ENCODE data around the gene ARHGEF12.

The ARHGEF12 gene

DNA sequence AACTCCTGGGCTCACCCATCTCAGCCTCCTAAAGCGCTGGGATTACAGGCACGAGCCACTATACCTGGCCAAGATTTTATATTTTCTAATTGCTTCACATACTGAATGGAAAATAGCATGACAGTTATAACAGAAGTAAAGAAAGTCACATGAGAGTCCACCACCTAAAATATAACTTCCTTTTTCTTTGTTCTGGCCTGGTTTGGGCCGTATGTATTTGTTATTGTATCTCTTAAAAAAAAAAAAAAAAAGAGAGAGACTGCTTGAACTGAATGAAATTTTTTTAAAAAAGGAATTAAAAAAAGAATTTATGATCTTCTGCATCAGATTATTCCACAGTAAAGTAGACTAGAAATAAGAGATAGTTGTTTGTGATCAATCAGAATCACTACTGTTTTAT is 89.3 kb downstream of the ARHGEF12 start:
- DNase-seq, result no peak

GRCh38 chr11:120430146-120430545 is 93.9 kb downstream of the ARHGEF12 start:
- no peak for DNase-seq

GRCh38 chr11:120431633-120432032 is 95.4 kb downstream of the ARHGEF12 start:
- DNase-seq, result no peak

GRCh38 chr11:120432056-120433018 is 96.1 kb downstream of the ARHGEF12 start:
- DNase-seq, result no peak

DNA sequence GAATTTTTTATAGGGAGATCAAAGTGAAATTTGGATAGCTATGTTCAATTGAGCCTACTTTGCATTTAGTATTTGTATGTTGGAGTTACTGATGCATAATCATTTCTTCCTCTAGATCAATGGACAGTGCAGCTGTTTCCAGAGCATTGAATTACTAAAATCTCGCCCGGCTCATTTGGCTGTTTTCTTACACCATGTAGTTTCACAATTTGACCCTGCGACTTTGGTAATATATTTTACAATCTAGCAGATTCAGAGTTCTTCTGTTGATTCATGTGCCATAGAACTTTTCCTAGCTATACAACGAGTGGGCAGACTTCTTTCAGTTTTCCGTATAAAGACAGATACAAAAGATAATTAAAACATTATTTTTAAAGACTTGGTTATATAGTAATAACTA is 105.4 kb downstream of the ARHGEF12 start:
- no peak for DNase-seq

- no peak for DNase-seq
These were observed 105.8 kb downstream of the ARHGEF12 start for GRCh38 chr11:120442031-120442430.

- DNase-seq, result no peak
These were observed 110.6 kb downstream of the ARHGEF12 start for GRCh38 chr11:120446802-120447201.

GRCh38 chr11:120448240-120448639 is 112.0 kb downstream of the ARHGEF12 start:
- DNase-seq, result no peak

DNA sequence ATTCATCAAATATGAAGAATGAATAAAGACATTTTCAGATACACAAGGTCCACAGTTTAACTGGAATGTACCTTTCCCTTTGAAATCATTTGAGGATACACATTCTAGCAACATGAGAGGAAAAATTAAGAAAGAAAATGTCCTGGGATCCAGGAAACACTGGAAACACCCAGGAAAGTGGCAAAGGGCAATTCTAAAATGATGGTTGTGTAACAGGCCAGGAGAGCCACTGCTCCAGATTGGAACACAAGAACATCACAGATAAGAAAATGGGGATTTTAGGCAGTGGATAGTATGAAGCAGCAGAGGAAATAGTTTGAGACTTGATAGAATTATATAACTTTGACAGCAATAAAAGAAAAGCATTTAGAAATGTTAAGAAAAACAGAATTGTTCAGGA is 119.3 kb downstream of the ARHGEF12 start:
- DNase-seq, result no peak

- DNase-seq, result no peak
These were observed 121.8 kb downstream of the ARHGEF12 start for GRCh38 chr11:120457996-120458395.

DNA sequence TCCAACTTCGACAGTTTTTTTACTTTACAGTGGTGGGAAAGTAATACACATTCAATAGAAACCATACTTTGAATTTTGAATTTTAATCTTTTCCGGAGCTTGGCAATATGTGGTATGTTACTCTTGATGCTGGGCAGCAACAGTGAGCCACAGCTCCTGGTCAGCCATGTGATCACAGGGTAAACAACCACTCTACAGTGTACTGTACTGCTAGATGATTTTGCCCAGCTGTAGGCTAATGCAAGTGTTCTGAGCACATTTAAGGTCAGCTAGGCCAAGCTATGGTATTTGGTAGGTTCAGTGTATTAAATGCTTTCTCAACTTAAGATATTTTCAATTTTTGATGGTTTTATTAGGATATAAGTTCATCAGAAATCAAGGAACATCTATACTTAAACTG is 126.6 kb downstream of the ARHGEF12 start:
- no peak for DNase-seq

DNA sequence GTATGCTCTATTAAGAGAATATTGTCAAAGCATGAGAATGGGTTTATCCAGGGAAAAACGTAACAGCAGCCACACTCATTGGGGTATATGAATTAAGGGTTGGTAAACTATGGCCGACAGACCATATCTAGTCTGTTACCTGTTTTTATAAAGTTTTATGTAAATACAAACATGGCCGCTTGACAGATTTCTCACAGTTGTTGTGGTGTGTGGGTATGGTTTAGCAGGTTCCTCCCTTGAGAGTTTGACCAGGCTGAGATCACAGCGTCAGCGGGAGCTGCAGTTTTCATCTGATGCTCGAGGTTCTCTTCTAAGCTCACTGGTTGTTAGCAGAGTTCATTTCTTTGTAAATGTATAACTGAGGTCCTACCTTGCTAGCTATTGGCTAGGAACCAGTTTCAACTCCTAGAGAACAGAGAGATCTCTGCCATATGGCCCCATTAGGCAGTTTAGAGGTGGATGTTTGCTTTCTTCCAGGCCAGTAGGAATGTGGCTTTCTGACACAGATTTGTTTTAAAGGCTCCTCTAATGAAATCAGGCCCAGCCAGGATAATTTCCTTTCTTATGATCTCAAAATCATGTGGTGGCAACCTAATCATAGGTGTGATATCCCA is 129.8 kb downstream of the ARHGEF12 start:
- DNase-seq, result no peak

DNA sequence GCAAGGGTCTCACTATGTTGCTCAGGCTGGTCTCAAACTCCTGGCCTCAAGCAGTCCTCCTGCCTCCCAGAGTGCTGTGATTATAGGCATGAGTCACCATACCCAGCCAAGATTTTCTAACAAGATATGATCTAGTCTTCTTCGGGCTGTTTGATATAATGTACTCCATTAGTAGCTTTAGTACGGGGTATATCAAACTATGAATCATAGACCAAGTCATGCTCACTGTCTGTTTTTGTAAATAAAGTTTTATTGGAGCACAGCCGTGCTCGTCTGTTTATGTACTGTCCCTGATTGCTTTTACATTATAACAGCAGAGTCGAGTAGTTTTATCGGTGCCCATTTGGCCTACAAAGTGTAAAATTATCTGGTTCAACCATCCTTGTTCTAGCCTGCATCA is 131.4 kb downstream of the ARHGEF12 start:
- no peak for DNase-seq

GRCh38 chr11:120471131-120471530 is 134.9 kb downstream of the ARHGEF12 start:
- DNase-seq, result no peak

- no peak for DNase-seq
These were observed 135.8 kb downstream of the ARHGEF12 start for GRCh38 chr11:120471994-120472393.

GRCh38 chr11:120473503-120473902 is 137.3 kb downstream of the ARHGEF12 start:
- DNase-seq, result no peak

GRCh38 chr11:120482149-120482548 is 145.9 kb downstream of the ARHGEF12 start:
- no peak for DNase-seq

DNA sequence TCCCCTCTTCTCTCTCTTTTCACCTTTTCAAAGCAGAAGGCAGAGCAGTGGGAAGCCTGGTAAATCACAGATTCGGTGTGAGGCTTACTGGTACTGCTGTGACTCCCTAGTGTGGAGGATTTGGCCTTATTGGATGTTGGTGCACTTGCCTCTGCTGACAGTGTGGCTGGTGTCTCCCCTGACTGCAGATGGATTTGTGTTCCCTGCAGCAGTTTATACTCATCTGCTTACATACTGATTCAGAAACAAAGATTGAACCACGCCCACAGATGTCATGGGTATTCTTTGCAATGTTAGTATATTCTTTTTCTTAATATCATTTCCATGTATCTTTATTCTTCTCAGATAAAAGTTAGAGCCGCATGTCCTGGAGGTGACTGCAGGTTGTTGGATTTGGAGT is 148.5 kb downstream of the ARHGEF12 start:
- DNase-seq, result no peak

DNA sequence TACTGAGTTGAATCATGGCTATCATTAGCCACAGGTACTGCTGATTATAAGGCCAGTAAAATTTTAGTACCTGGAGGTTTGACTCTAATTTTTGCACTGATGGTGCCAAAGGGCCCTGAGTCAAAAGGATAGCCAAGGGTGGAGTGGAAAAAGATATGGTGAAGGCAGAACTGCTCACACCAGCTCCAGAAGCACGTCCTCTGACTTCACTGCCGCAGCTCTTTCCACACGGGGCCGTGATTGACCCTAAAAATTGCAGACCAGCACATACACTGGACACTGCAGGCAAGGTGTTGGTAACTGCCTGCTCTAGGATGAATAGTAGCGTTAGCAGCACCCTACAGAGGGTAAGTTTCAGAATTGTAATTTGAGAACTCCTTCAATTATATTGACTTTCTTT is 149.9 kb downstream of the ARHGEF12 start:
- DNase-seq, result no peak

DNA sequence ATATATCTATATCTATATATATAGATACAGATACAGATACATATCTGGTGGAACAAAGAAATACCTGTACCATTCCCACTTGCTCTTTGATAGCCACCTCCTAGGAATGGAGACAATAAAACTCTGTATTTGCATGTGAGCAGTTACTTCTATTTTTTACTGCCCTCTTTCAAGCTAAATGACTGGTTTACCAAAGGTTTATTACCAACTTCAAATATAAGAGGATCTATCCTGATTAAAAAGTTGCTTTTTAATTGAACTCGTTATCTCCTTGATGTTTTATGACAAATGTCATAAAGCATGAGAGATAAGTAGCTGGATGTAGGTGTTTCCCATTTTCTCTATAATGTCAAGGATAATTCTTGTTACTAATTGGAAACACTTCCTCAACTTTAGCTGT is 153.6 kb downstream of the ARHGEF12 start:
- no peak for DNase-seq

- no peak for DNase-seq
These were observed 156.3 kb downstream of the ARHGEF12 start for GRCh38 chr11:120492486-120492885.

DNA sequence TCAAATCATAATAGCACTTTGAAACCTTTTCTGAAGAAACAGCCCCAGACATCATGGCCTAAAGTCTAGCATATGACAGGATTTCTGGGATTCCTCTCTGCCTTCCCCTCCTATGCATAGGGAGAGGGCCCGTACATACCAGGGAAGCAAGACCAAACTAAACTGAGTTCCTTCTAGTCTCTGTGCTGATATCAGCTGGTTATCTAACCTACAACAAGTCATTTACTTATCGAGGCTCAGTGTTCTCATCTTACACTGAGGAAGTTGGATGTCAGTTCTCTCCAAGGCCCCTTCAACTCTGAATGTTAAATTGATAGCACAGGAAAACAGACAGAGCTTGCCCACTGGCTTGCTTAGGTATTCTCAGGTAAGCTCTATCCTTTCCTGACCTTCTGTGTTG is 158.4 kb downstream of the ARHGEF12 start:
- no peak for DNase-seq

DNA sequence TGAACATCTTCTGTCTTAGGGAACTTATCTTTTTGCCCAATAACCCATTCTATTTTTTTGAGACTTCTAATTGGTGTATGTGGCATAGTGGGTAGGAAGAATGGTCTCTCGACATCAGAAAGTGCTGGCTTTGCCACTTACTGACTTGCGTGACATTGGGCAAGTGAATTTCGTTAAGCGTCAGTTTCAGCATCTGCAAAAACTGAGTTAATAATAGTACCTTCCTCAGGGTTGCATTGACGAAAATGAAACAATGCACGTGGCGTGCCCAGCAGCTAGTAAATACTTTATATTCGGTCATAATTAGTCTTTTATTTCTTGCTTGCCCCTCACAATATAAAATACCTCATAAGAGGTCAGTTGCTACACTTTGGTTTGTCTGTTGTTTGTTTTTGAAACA is 162.9 kb downstream of the ARHGEF12 start:
- DNase-seq, result no peak

- no peak for DNase-seq
These were observed 163.6 kb downstream of the ARHGEF12 start for GRCh38 chr11:120499859-120500258.
